Right atrium auricular region (tissue), 2 donors: Measurements from ENCODE around the gene KCTD21. TPM values are rescaled to one million over a fixed set of nuclear protein-coding genes. Genes with fewer than 3 reads are reported as not detected.

Experiments
- DNase-seq: peaks from one replicate; pipeline ENCODE4 v3.0.0-alpha.2; 2019; ENCODE audit warnings: low spot score
- H3K27ac ChIP-seq, 2 donors: fragments of 200-600 bp; sonication (generic); 1 replicate in 1 of 2; 2 replicates in 1 of 2; pipeline ENCODE4 v1.5.1; 2016 to 2019
- H3K27me3 ChIP-seq, 2 donors: fragments of 200-600 bp; sonication (generic); one replicate each; pipeline versions ENCODE4 v1.5.1 to v1.6.0; 2017 to 2019
- H3K36me3 ChIP-seq: fragments of 200-600 bp; sonication (generic); one replicate; pipeline ENCODE4 v1.5.1; 2016
- H3K4me1 ChIP-seq, 2 donors: fragments of 200-600 bp; sonication (generic); one replicate each; pipeline versions ENCODE4 v1.5.1 to v1.6.0; 2017 to 2019
- H3K4me3 ChIP-seq, 2 donors: fragments of 200-600 bp; sonication (generic); 1 replicate in 1 of 2; 2 replicates in 1 of 2; pipeline ENCODE4 v1.5.1; 2017 to 2019; ENCODE audit warnings: mild to moderate bottlenecking in 1 of 2, moderate library complexity in 1 of 2
- H3K9me3 ChIP-seq, 2 donors: fragments of 200-600 bp; sonication (generic); one replicate each; pipeline ENCODE4 v1.5.1; 2019
- total RNA-seq, 2 donors: library from RNA; depleted of rRNA; stranded (reverse); fragments of >200 nt; gene quantifications; one replicate each; pipeline ENCODE4 v1.1.0, GENCODE V29; 2016
- TF ChIP-seq, protein P1 (sequence below), 2 donors: fragments of 200-600 bp; sonication (generic); IDR thresholded peaks; one replicate each; pipeline ENCODE4 v1.5.1; 2019; ENCODE audit warnings: antibody characterized with exemption in 2 of 2

Gene KCTD21
- total RNA-seq, 2 donors from 2014 or later, result 9.8 to 12.9 TPM

DNA sequence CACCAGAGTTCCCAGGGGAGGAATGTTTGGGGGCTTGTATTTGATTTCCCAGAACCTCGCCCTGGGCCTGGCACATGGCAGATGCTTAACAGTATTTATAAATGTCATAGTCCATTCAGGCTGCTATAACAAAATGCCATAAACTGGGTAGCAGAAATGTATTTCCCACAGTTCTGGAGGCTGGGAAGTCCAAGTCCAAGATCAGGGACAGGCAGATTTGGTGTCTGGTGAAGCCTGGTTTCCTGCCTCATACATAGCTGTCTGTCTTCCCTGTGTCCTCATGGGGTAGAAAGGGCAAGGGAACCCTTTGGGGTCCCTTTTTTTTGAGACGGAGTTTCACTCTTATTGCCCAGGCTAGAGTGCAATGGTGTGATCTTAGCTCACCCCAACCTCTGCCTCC, 24.0 kb downstream of the KCTD21 start:
- no peak for DNase-seq
- Histone ChIP-seq H3K4me1 (peaks cover 0 to 36% of the 10 kb centered on the region in 2 donors), H3K27ac (peak overlapping the region in 1 of 2 donors; percentile 5), H3K27me3 (no peaks in the 10 kb centered on the region), H3K4me3 (no peak overlapping the region), H3K36me3 (no peaks in the 10 kb centered on the region), H3K9me3 (no peaks in the 10 kb centered on the region)
- TF ChIP-seq, protein P1, sequence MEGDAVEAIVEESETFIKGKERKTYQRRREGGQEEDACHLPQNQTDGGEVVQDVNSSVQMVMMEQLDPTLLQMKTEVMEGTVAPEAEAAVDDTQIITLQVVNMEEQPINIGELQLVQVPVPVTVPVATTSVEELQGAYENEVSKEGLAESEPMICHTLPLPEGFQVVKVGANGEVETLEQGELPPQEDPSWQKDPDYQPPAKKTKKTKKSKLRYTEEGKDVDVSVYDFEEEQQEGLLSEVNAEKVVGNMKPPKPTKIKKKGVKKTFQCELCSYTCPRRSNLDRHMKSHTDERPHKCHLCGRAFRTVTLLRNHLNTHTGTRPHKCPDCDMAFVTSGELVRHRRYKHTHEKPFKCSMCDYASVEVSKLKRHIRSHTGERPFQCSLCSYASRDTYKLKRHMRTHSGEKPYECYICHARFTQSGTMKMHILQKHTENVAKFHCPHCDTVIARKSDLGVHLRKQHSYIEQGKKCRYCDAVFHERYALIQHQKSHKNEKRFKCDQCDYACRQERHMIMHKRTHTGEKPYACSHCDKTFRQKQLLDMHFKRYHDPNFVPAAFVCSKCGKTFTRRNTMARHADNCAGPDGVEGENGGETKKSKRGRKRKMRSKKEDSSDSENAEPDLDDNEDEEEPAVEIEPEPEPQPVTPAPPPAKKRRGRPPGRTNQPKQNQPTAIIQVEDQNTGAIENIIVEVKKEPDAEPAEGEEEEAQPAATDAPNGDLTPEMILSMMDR (IDR thresholded peaks at IDR 0.05), result no peak

DNA sequence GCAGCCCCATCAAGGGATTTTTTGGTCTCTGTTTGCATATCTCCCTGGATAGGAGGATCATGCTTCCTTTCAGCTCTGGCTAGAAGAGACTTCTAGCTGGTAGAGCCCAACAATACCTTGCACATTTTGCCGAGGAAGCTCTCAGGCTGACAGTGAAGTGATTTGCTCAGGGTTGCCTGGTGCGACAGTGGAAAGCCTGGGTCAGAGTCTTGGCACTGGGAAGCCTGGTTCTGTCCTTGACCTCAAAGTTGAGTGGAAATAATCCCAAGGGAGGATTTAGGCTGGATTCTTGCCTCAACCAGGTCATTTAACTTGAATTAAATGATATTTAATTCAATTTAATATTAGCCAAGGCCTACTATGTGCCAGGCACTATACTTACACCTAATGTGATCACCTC, 24.6 kb downstream of the KCTD21 start:
- DNase-seq, result no peak
- Histone ChIP-seq H3K4me3 (no peak overlapping the region), H3K27me3 (no peaks in the 10 kb centered on the region), H3K9me3 (no peaks in the 10 kb centered on the region), H3K4me1 (peaks cover 0 to 30% of the 10 kb centered on the region in 2 donors), H3K36me3 (no peaks in the 10 kb centered on the region), H3K27ac (peak overlapping the region in 1 of 2 donors; percentile 37)
- TF ChIP-seq, protein P1 (IDR thresholded peaks at IDR 0.05), result no peak

- Histone ChIP-seq H3K36me3 (no peaks in the 10 kb centered on the region), H3K9me3 (no peaks in the 10 kb centered on the region), H3K27me3 (no peaks in the 10 kb centered on the region), H3K27ac (peak overlapping the region in 1 of 2 donors; percentile 6), H3K4me3 (no peak overlapping the region), H3K4me1 (peaks cover 0 to 15% of the 10 kb centered on the region in 2 donors)
- DNase-seq, result no peak
- TF ChIP-seq, protein P1 (IDR thresholded peaks at IDR 0.05), result no peak
Observed at GRCh38 chr11:78161962-78162371, 26.5 kb downstream of the KCTD21 start.

DNA sequence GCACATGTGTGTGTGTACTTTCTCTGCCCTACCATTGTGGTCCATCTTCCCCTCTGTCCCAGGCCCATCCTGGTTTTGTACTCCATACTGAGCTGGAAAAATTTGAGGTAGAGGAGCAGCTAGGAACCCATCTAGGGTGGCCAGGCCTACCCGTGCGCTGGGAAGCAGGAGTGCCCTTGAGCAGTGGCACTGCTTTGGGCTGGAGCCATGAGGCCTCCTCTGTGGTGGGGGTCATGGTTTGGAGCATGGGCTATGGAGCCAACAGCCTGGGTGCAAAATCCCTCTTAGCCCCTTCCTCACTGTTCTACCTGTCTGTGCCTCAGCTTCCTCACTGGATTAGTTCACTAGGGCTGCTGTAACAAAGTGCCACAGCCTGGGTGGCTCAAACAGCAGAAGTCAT, 27.1 kb downstream of the KCTD21 start:
- no peak overlapping the region for H3K4me3 ChIP-seq
- H3K4me1 ChIP-seq, result peaks cover 0 to 10% of the 10 kb centered on the region in 2 donors
- no peaks in the 10 kb centered on the region for H3K9me3 ChIP-seq
- no peaks in the 10 kb centered on the region for H3K36me3 ChIP-seq
- no peak for DNase-seq
- H3K27ac ChIP-seq, result no peak overlapping the region
- TF ChIP-seq, protein P1 (IDR thresholded peaks at IDR 0.05), result no peak
- H3K27me3 ChIP-seq, result no peaks in the 10 kb centered on the region

GRCh38 chr11:78160557-78160956, 27.9 kb downstream of the KCTD21 start:
- TF ChIP-seq, protein P1 (IDR thresholded peaks at IDR 0.05), result no peak
- H3K9me3 ChIP-seq, result no peaks in the 10 kb centered on the region
- no peak overlapping the region for H3K27ac ChIP-seq
- H3K27me3 ChIP-seq, result no peaks in the 10 kb centered on the region
- H3K36me3 ChIP-seq, result no peaks in the 10 kb centered on the region
- no peak overlapping the region for H3K4me3 ChIP-seq
- H3K4me1 ChIP-seq, result peaks cover 0 to 10% of the 10 kb centered on the region in 2 donors
- DNase-seq, result no peak

DNA sequence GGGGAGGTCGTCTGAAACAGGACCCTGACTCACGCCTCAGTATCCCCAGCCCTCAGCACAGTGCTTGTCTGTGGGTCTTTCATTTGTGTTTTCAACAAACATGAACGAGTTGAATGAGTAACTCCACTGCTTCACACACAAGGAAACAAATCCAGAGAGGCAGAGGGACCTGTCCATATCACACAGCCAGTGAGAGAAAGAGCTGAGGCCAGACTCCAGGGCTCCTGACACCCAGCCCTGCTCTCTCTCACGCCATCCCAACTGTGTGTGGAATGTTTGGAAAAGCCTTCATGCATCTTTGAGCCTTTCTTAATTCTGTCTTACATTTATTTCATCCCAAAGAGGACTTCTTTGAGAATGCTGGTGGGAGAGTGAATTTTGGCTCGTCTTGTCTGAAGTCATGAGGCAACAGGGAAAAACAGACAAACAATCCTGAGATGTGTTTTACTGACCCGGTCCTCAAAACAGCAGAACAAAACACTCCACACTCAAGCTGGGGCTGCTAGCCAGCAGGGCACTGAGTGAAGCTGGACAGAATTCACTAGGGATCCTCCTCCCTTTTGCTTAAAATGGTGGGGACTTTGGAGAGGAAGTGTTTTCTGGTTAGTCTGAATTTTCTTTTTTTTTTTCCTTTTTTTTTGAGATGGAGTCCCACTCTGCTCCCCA, 29.3 kb downstream of the KCTD21 start:
- TF ChIP-seq, protein P1 (IDR thresholded peaks at IDR 0.05), result no peak
- peaks cover 0 to 9% of the 10 kb centered on the region in 2 donors for H3K4me1 ChIP-seq

More for the DNA sequence above, 29.3 kb downstream of the KCTD21 start:
- Histone ChIP-seq H3K27me3 (no peaks in the 10 kb centered on the region), H3K27ac (peak overlapping the region in 1 of 2 donors; percentile 40), H3K4me3 (no peak overlapping the region), H3K36me3 (no peaks in the 10 kb centered on the region), H3K9me3 (no peaks in the 10 kb centered on the region)
- no peak for DNase-seq
